GM18517 (cell line): Measurements from ENCODE around the gene SLC38A8.

Source experiments
- ATAC-seq: cut with Tn5 transposase; IDR thresholded peaks from one replicate; pipeline ENCODE4 v1.9.1; 2021; ENCODE audit warnings: mild to moderate bottlenecking, moderate library complexity; ENCODE audit not compliant: unreplicated experiment

SLC38A8 gene

GRCh38 chr16:84033251-84034195, 9.1 kb downstream of the SLC38A8 start:
- no peak for ATAC-seq

- ATAC-seq: no peak
These were observed 10.0 kb downstream of the SLC38A8 start for GRCh38 chr16:84032458-84033178.

- no peak for ATAC-seq
These were observed 11.0 kb downstream of the SLC38A8 start for GRCh38 chr16:84031556-84031955.

- ATAC-seq: no peak
These were observed 13.1 kb downstream of the SLC38A8 start for GRCh38 chr16:84029297-84030047.

GRCh38 chr16:84027625-84028024, 15.0 kb downstream of the SLC38A8 start:
- no peak for ATAC-seq

- ATAC-seq: no peak
These were observed 16.0 kb downstream of the SLC38A8 start for GRCh38 chr16:84026606-84027005.

GRCh38 chr16:84024854-84025253, 17.7 kb downstream of the SLC38A8 start:
- no peak for ATAC-seq

GRCh38 chr16:84022644-84023043, 20.0 kb downstream of the SLC38A8 start:
- no peak for ATAC-seq

GRCh38 chr16:84021488-84021887, 21.1 kb downstream of the SLC38A8 start:
- ATAC-seq: no peak

GRCh38 chr16:84020353-84020752, 22.2 kb downstream of the SLC38A8 start:
- no peak for ATAC-seq

- no peak for ATAC-seq
These were observed 23.9 kb downstream of the SLC38A8 start for GRCh38 chr16:84018710-84019109.

- no peak for ATAC-seq
These were observed 26.1 kb downstream of the SLC38A8 start for GRCh38 chr16:84016477-84016876.

GRCh38 chr16:84015399-84015798, 27.2 kb downstream of the SLC38A8 start:
- no peak for ATAC-seq

GRCh38 chr16:84014570-84015327, 27.8 kb downstream of the SLC38A8 start:
- ATAC-seq: no peak

- peak; percentile 76 for ATAC-seq
These were observed 28.6 kb downstream of the SLC38A8 start for GRCh38 chr16:84013787-84014569.

- ATAC-seq: no peak
These were observed 33.3 kb downstream of the SLC38A8 start for GRCh38 chr16:84009282-84009681.

GRCh38 chr16:84007965-84008364, 34.6 kb downstream of the SLC38A8 start:
- no peak for ATAC-seq

GRCh38 chr16:84007520-84007919, 35.1 kb downstream of the SLC38A8 start:
- no peak for ATAC-seq

- no peak for ATAC-seq
These were observed 37.2 kb downstream of the SLC38A8 start for GRCh38 chr16:84005391-84005790.

- no peak for ATAC-seq
These were observed 38.2 kb downstream of the SLC38A8 start for GRCh38 chr16:84004442-84004841.
